HEK293T (cell line): ENCODE results near the gene TMEM117.
"Not testable (repeated sequence)": the region's sequence is repeated elsewhere in the genome, so short reads cannot be mapped to it uniquely, and the experiment has no call there.

ENCODE experiments used
- CTCF ChIA-PET: fragments of 350-600 bp; formaldehyde crosslinking; extraction: SDS; loops from one replicate; lab custom pipeline; 2021; ENCODE audit warnings: antibody characterized with exemption, inconsistent platforms; lab: Yijun Ruan, JAX
- POLR2A ChIA-PET: fragments of 350-600 bp; formaldehyde crosslinking; extraction: SDS; loops from one replicate; lab custom pipeline; 2020; ENCODE audit warnings: antibody characterized with exemption, inconsistent platforms; lab: Yijun Ruan, JAX
- DNase-seq: peaks from one replicate; pipeline ENCODE4 v3.0.0; 2012; ENCODE audit warnings: mixed read lengths; ENCODE audit errors: extremely low spot score
- ARNT ChIP-seq: fragments of 450-650 bp; IDR thresholded peaks from 2 replicates; pipeline ENCODE4 v1.6.1; 2017; ENCODE audit warnings: mild to moderate bottlenecking
- BHLHE40 ChIP-seq: fragments of 450-650 bp; IDR thresholded peaks from 2 replicates; pipeline ENCODE4 v1.6.1; 2016; ENCODE audit warnings: mild to moderate bottlenecking, moderate library complexity, borderline replicate concordance
- CTBP1 ChIP-seq: fragments of 450-650 bp; IDR thresholded peaks from 2 replicates; pipeline ENCODE4 v1.6.1; 2016; ENCODE audit warnings: borderline replicate concordance
- ELF4 ChIP-seq: fragments of 450-650 bp; IDR thresholded peaks from 2 replicates; pipeline ENCODE4 v1.6.1; 2017; ENCODE audit warnings: antibody characterized with exemption
- FOXA1 ChIP-seq: fragments of 450-650 bp; IDR thresholded peaks from 2 replicates; pipeline ENCODE4 v1.6.1; 2016; ENCODE audit warnings: mild to moderate bottlenecking
- FOXK2 ChIP-seq: fragments of 450-650 bp; IDR thresholded peaks from 2 replicates; pipeline ENCODE4 v1.6.1; 2016; ENCODE audit warnings: mild to moderate bottlenecking
- FOXM1 ChIP-seq: fragments of 450-650 bp; IDR thresholded peaks from 2 replicates; pipeline ENCODE4 v1.6.1; 2017; ENCODE audit warnings: mild to moderate bottlenecking, borderline replicate concordance
- HDGF ChIP-seq: fragments of 450-650 bp; IDR thresholded peaks from 2 replicates; pipeline ENCODE4 v1.6.1; 2017; ENCODE audit warnings: antibody characterized with exemption, borderline replicate concordance
- L3MBTL2 ChIP-seq: fragments of 450-650 bp; conservative IDR thresholded peaks from 2 replicates; pipeline ENCODE4 v1.6.1; 2016; ENCODE audit warnings: mild to moderate bottlenecking
- LEF1 ChIP-seq: fragments of 450-650 bp; IDR thresholded peaks from 2 replicates; pipeline ENCODE4 v1.6.1; 2017; ENCODE audit warnings: mild to moderate bottlenecking, borderline replicate concordance
- NFRKB ChIP-seq: fragments of 450-650 bp; IDR thresholded peaks from 2 replicates; pipeline ENCODE4 v1.6.1; 2016; ENCODE audit warnings: mild to moderate bottlenecking, moderate library complexity
- SP1 ChIP-seq: fragments of 450-650 bp; IDR thresholded peaks from 2 replicates; pipeline ENCODE4 v1.6.1; 2017
- SUZ12 ChIP-seq: fragments of 450-650 bp; IDR thresholded peaks from 2 replicates; pipeline ENCODE4 v1.6.1; 2016; ENCODE audit warnings: mild to moderate bottlenecking
- TARDBP ChIP-seq: fragments of 450-650 bp; IDR thresholded peaks from 2 replicates; pipeline ENCODE4 v1.6.1; 2016
- ZNF384 ChIP-seq: fragments of 450-650 bp; IDR thresholded peaks from 2 replicates; pipeline ENCODE4 v1.6.1; 2016
- TF ChIP-seq, protein P1 (sequence below): fragments of 450-650 bp; IDR thresholded peaks from 2 replicates; pipeline ENCODE4 v1.6.1; 2016

Gene TMEM117

DNA sequence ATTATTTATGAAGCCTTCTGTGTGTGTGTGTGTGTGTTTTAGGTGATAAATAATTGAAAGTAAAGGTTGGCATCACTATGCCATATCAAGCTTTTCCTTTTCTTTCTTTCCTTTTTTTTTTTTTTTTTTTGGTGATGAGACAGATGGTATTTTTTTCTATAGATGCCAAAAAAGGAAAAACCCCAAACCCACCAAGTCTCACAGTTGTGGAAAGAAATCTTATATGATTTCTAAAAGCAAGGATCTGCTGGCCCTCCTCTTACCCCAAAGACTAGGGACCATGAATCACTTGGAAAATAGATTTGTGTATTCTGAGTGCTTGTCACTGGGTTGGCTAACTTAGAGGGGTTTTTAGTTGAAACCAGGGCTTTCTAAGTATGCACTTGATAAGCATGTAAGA is 181.3 kb downstream of the TMEM117 start:
- TF ChIP-seq SUZ12 (no peak), NFRKB (no peak), ARNT (no peak), LEF1 (no peak), ELF4 (no peak), ZNF384 (no peak), L3MBTL2 (no peak), CTBP1 (no peak), BHLHE40 (no peak), HDGF (no peak), FOXA1 (no peak), SP1 (no peak), FOXK2 (no peak), TARDBP (no peak), FOXM1 (no peak)
- TF ChIP-seq, protein P1, sequence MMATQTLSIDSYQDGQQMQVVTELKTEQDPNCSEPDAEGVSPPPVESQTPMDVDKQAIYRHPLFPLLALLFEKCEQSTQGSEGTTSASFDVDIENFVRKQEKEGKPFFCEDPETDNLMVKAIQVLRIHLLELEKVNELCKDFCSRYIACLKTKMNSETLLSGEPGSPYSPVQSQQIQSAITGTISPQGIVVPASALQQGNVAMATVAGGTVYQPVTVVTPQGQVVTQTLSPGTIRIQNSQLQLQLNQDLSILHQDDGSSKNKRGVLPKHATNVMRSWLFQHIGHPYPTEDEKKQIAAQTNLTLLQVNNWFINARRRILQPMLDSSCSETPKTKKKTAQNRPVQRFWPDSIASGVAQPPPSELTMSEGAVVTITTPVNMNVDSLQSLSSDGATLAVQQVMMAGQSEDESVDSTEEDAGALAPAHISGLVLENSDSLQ: no peak
- CTCF ChIA-PET: no interaction called here
- POLR2A ChIA-PET: no interaction called here
- no peak for DNase-seq

DNA sequence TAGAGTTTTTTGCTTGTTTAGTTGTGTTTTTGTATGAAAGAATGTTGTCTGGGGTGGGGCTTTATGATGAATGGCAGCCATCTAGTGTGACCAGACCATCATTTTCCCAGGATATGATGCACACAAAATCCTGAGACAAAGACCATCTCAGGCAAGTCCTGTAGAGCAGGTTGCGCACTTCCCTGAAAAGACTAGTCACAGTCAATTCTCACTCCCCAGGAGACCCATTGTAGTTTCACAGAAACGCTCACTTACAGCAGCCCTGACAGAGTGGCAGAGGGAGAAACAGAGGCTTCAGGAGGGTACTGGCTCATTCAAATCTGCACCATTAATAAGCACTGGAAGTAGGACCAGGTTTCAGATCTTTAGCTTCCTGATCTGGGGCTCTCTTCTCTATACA is 183.2 kb downstream of the TMEM117 start:
- ChIA-PET POLR2A (no interaction called here), CTCF (no interaction called here)
- no peak for DNase-seq
- TF ChIP-seq L3MBTL2 (no peak), FOXK2 (no peak), BHLHE40 (no peak), SUZ12 (no peak), FOXM1 (no peak), CTBP1 (no peak), ZNF384 (no peak), LEF1 (no peak), NFRKB (no peak), SP1 (no peak), HDGF (no peak), ARNT (no peak), ELF4 (no peak), FOXA1 (no peak), TARDBP (no peak)
- TF ChIP-seq, protein P1: no peak

- no peak for DNase-seq
- ChIA-PET POLR2A (no interaction called here), CTCF (interaction anchor here (0.6 kb wide), 1 partner anchor 257 kb away, joined by 4 read pairs; no protein-coding TSS in a partner anchor)
- TF ChIP-seq FOXA1: no peak
- TF ChIP-seq SUZ12: no peak
- TF ChIP-seq ELF4: no peak
- TF ChIP-seq L3MBTL2: no peak
- TF ChIP-seq ZNF384: no peak
- TF ChIP-seq, protein P1: no peak
- no peak for TF ChIP-seq HDGF
- TF ChIP-seq LEF1: no peak
- TF ChIP-seq FOXM1: no peak
- no peak for TF ChIP-seq BHLHE40
- TF ChIP-seq ARNT: no peak
These were observed 184.7 kb downstream of the TMEM117 start for GRCh38 chr12:44020555-44020954.

DNA sequence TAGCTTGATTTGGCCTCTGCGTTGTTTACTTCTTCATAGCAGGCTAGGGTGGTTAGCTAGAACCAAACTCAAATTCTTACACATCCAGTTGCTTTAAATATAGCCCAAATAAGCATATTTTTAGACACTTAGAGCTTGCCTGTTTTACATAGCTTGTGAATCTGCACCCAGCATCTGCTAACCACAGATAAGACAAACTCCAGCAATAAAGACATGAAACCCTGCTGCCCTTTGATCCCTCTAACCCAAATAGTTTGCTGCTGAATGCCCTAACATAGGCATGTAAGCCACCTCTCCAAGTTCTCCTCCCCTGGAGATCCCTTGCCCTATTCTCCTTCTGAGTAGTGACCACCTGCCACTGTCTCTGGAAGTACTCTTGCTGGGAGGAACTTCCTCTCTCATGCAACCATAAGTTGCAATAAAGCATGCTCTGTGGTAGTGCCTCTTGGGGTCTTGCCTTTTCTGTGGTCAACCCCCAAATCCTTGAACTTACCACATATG is 185.6 kb downstream of the TMEM117 start:
- POLR2A ChIA-PET: no interaction called here
- DNase-seq: no peak
- TF ChIP-seq TARDBP (no peak), BHLHE40 (no peak), L3MBTL2 (no peak), FOXM1 (no peak), CTBP1 (no peak)
- CTCF ChIA-PET: interaction anchor here (0.6 kb wide), 1 partner anchor 520 kb away, joined by 4 read pairs; no protein-coding TSS in a partner anchor

- POLR2A ChIA-PET: no interaction called here
- CTCF ChIA-PET: no interaction called here
- no peak for DNase-seq
- no peak for TF ChIP-seq FOXA1
- no peak for TF ChIP-seq ZNF384
- no peak for TF ChIP-seq L3MBTL2
- no peak for TF ChIP-seq HDGF
- no peak for TF ChIP-seq SUZ12
These were observed 189.6 kb downstream of the TMEM117 start for GRCh38 chr12:44025499-44025898.

DNA sequence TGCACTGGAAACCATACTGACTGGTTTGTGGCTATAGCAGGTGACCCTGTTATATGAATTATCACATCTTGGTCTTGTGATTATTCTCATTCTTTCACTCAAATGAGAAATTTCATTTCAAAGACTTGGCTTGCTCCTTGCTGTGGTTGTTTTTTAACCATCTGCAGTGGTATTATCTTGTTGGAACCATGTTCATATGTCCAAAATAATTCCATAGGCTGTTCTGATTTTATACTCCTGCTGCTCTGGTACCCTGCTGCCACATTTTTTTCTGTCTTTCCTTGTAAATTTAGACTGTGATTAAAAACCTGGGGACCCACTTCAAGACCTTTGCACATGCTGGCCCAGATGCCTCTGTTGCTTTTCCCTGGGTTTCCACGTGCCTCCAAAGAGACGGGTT is 190.2 kb downstream of the TMEM117 start:
- no peak for DNase-seq
- POLR2A ChIA-PET: no interaction called here
- CTCF ChIA-PET: no interaction called here
- no peak for TF ChIP-seq NFRKB
- no peak for TF ChIP-seq L3MBTL2
- TF ChIP-seq SUZ12: no peak
- TF ChIP-seq ZNF384: no peak
- TF ChIP-seq FOXA1: no peak
- no peak for TF ChIP-seq FOXK2

GRCh38 chr12:44026926-44027325 is 191.0 kb downstream of the TMEM117 start:
- CTCF ChIA-PET, POLR2A ChIA-PET, DNase-seq: not testable (repeated sequence)
